Liver (tissue), 9 donors: ENCODE results near the gene NOL6. TPM values are rescaled to one million over a fixed set of nuclear protein-coding genes. Genes with fewer than 3 reads are reported as not detected.

Experiments used
- DNase-seq: peaks from one replicate; pipeline ENCODE4 v3.0.0-alpha.2; 2017; ENCODE audit warnings: low spot score
- H3K27ac ChIP-seq, 2 donors: one replicate each; pipeline ENCODE4 v1.7.0; 2013; ENCODE audit warnings: inconsistent platforms in 2 of 2, low read length in 2 of 2, control low read depth in 1 of 2, low read depth in 1 of 2, mild to moderate bottlenecking in 1 of 2
- H3K27me3 ChIP-seq, 4 donors: one replicate each; pipeline versions ENCODE4 v1.6.1 to v1.7.0; 2013; ENCODE audit warnings: low read length in 3 of 4, inconsistent platforms in 1 of 4, mild to moderate bottlenecking in 1 of 4, moderate library complexity in 1 of 4; ENCODE audit not compliant: control insufficient read depth in 4 of 4, insufficient read depth in 4 of 4
- H3K36me3 ChIP-seq, 4 donors: one replicate each; pipeline versions ENCODE4 v1.6.1 to v1.7.0; 2013; ENCODE audit warnings: low read length in 3 of 4, mild to moderate bottlenecking in 3 of 4, low read depth in 1 of 4, moderate library complexity in 1 of 4; ENCODE audit not compliant: control insufficient read depth in 4 of 4, insufficient read depth in 3 of 4
- H3K4me1 ChIP-seq, 4 donors: one replicate each; pipeline versions ENCODE4 v1.6.1 to v1.7.0; 2013; ENCODE audit warnings: low read length in 3 of 4, mild to moderate bottlenecking in 3 of 4, moderate library complexity in 1 of 4; ENCODE audit not compliant: control insufficient read depth in 4 of 4, insufficient read depth in 4 of 4
- H3K4me3 ChIP-seq, 3 donors: one replicate each; pipeline versions ENCODE4 v1.6.1 to v1.7.0; 2013; ENCODE audit warnings: low read length in 3 of 3, control low read depth in 1 of 3, low read depth in 1 of 3, mild to moderate bottlenecking in 1 of 3
- H3K9ac ChIP-seq, 2 donors: one replicate each; pipeline ENCODE4 v1.7.0; 2013; ENCODE audit warnings: low read length in 2 of 2, mild to moderate bottlenecking in 2 of 2, moderate library complexity in 2 of 2, control low read depth in 1 of 2, low read depth in 1 of 2
- H3K9me3 ChIP-seq, 4 donors: one replicate each; pipeline versions ENCODE4 v1.6.1 to v1.7.0; 2013; ENCODE audit warnings: low read length in 3 of 4; ENCODE audit not compliant: control insufficient read depth in 4 of 4
- EGR1 ChIP-seq, 2 donors: IDR thresholded peaks; 2 replicates each; pipeline ENCODE4 v1.6.1; 2016 to 2018; ENCODE audit warnings: antibody characterized with exemption in 2 of 2, low read depth in 2 of 2
- FOXA1 ChIP-seq: IDR thresholded peaks from 2 replicates; pipeline ENCODE4 v1.6.1; 2016; ENCODE audit warnings: antibody characterized with exemption
- FOXA2 ChIP-seq: IDR thresholded peaks from 2 replicates; pipeline ENCODE4 v1.6.1; 2016; ENCODE audit warnings: antibody characterized with exemption
- GABPA ChIP-seq, 2 donors: IDR thresholded peaks in 1 of 2; conservative IDR thresholded peaks in 1 of 2; 2 replicates each; pipeline ENCODE4 v1.6.1; 2016; ENCODE audit warnings: antibody characterized with exemption in 2 of 2, mild to moderate bottlenecking in 1 of 2, moderate library complexity in 1 of 2
- HNF4A ChIP-seq, 2 donors: conservative IDR thresholded peaks; 2 replicates each; pipeline ENCODE4 v1.6.1; 2016; ENCODE audit warnings: antibody characterized with exemption in 2 of 2, mild to moderate bottlenecking in 2 of 2
- HNF4G ChIP-seq: IDR thresholded peaks from 2 replicates; pipeline ENCODE4 v1.6.1; 2016; ENCODE audit warnings: antibody characterized with exemption
- JUND ChIP-seq, 2 donors: IDR thresholded peaks; 2 replicates each; pipeline ENCODE4 v1.6.1; 2016; ENCODE audit warnings: antibody characterized with exemption in 2 of 2
- NR2F2 ChIP-seq: IDR thresholded peaks from 2 replicates; pipeline ENCODE4 v1.6.1; 2016; ENCODE audit warnings: antibody characterized with exemption
- RAD21 ChIP-seq, 2 donors: IDR thresholded peaks; 2 replicates each; pipeline ENCODE4 v1.6.1; 2016; ENCODE audit warnings: antibody characterized with exemption in 2 of 2, mild to moderate bottlenecking in 2 of 2
- REST ChIP-seq: IDR thresholded peaks from 2 replicates; pipeline ENCODE4 v1.6.1; 2016; ENCODE audit warnings: antibody characterized with exemption, mild to moderate bottlenecking
- RXRA ChIP-seq, 2 donors: IDR thresholded peaks; 2 replicates each; pipeline ENCODE4 v1.6.1; 2017 to 2018; ENCODE audit warnings: antibody characterized with exemption in 2 of 2, mild to moderate bottlenecking in 1 of 2
- SP1 ChIP-seq: IDR thresholded peaks from 2 replicates; pipeline ENCODE4 v1.6.1; 2018; ENCODE audit warnings: antibody characterized with exemption, mild to moderate bottlenecking
- TAF1 ChIP-seq: conservative IDR thresholded peaks from 2 replicates; pipeline ENCODE4 v1.6.1; 2016; ENCODE audit warnings: antibody characterized with exemption, mild to moderate bottlenecking
- YY1 ChIP-seq: IDR thresholded peaks from 2 replicates; pipeline ENCODE4 v1.6.1; 2016; ENCODE audit warnings: antibody characterized with exemption, mild to moderate bottlenecking
- WGBS: extraction: QIAGEN DNeasy Blood & Tissue Kit; methylation state at CpG from one replicate; pipeline ENCODE4 v1.1.7; 2013; 5-methylcytosine and 5-hydroxymethylcytosine counted together
- polyA plus RNA-seq, 2 donors: library from polyadenylated mRNA; stranded (reverse) in 1 of 2; unstranded in 1 of 2; fragments of 200-250 nt in 1 of 2; fragments of >200 nt in 1 of 2; fragmentation: Nextera tagmentation in 1 of 2; extraction: Ambion mirVana in 1 of 2; gene quantifications; one replicate each; pipeline versions ENCODE4 v1.2.1 to v1.2.3, GENCODE V29; 2013 to 2015
- total RNA-seq, 2 donors: library from RNA; depleted of rRNA; stranded (reverse); fragments of >200 nt; gene quantifications; one replicate each; pipeline ENCODE4 v1.2.3, GENCODE V29; 2014
- TF ChIP-seq, protein P1 (sequence below): IDR thresholded peaks from 2 replicates; pipeline ENCODE4 v1.6.1; 2016; ENCODE audit warnings: antibody characterized with exemption
- TF ChIP-seq, protein P2 (sequence below): IDR thresholded peaks from 2 replicates; pipeline ENCODE4 v1.6.1; 2016; ENCODE audit warnings: antibody characterized with exemption
- TF ChIP-seq, protein P3 (sequence below): IDR thresholded peaks from 2 replicates; pipeline ENCODE4 v1.6.1; 2016; ENCODE audit warnings: antibody characterized with exemption
- TF ChIP-seq, protein P4 (sequence below): fragments of 150-350 bp; IDR thresholded peaks from 2 replicates; pipeline ENCODE4 v1.5.1; 2017; ENCODE audit warnings: improper control_type of control experiment, low read depth, low read length; ENCODE audit not compliant: missing input control
- donor health status: healthy.
- donor health status: healthy.
- donor health status: healthy.
- donor health status: healthy.
- donor health status: healthy.

Gene NOL6
- total and polyA plus RNA-seq, 4 donors, result 8.8 to 20.2 (median 13.8) TPM

DNA sequence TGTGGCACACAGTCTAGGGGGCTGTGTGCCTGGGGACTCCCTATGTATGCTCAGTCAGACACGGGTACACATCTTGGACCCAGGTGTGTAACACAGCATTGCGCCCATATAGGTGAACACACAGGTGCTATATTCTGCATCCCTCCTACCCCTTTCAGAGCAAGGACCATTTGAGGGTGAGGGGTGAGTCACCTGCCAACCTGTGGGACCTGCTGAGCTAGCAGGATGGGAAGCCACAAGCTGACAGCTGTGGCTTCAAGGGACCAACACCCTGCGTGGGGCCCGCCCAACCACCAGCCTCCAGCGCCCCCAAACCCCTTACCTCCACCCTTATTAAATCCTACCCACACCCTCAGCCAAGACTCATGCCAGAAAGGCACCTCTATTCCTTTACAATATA lies 56.7 kb downstream of the NOL6 start:
- Histone ChIP-seq H3K9ac (no peak overlapping the region), H3K27me3 (no peaks in the 10 kb centered on the region), H3K27ac (no peak overlapping the region), H3K4me1 (peaks cover 6 to 24% (median 16%) of the 10 kb centered on the region in 4 donors), H3K9me3 (no peaks in the 10 kb centered on the region), H3K36me3 (no peaks in the 10 kb centered on the region), H3K4me3 (no peak overlapping the region)
- DNase-seq, result no peak
- no peak for TF ChIP-seq REST
- TF ChIP-seq SP1, result no peak
- 74% methylated on average over 5 of the region's 5 CpGs for WGBS

DNA sequence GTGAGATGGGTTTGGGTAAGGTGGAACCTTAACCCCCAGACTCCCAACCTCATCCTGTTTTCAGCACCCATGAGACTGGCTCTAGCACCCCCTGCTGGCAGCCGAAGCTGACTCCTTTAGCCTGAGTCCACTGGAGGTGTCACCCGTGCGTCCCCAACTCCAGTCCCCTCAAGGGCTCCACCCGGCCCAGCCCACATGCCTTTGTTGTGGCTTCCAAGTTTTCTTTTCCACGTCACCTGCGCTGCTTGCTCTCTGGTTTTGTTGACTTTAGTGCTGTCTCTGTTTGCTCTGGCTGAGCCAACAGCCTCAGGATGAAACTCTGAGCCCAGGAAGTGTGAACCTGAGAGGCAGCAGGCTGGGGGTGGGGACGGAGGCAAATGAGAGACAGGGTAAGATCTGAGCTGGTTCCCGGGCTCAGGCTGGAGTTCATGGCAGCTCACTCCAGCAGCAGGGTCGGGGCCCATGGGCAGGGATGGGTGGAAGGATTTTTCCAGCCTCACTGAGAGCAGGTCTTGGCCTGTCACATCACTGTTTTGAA lies 58.2 kb downstream of the NOL6 start:
- H3K27me3 ChIP-seq, result no peaks in the 10 kb centered on the region
- H3K4me1 ChIP-seq, result peaks cover 6 to 24% (median 16%) of the 10 kb centered on the region in 4 donors
- no peak overlapping the region for H3K4me3 ChIP-seq
- H3K9me3 ChIP-seq, result no peaks in the 10 kb centered on the region
- peak overlapping the region; percentile 30 to 36 for H3K27ac ChIP-seq
- no peaks in the 10 kb centered on the region for H3K36me3 ChIP-seq
- H3K9ac ChIP-seq, result no peak overlapping the region
- peak; percentile 86 for DNase-seq
- TF ChIP-seq, protein P1, sequence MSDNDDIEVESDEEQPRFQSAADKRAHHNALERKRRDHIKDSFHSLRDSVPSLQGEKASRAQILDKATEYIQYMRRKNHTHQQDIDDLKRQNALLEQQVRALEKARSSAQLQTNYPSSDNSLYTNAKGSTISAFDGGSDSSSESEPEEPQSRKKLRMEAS, result peak; percentile 98
- TF ChIP-seq, protein P2, sequence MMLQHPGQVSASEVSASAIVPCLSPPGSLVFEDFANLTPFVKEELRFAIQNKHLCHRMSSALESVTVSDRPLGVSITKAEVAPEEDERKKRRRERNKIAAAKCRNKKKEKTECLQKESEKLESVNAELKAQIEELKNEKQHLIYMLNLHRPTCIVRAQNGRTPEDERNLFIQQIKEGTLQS, result peak; percentile 74
- no peak for TF ChIP-seq TAF1
- TF ChIP-seq RAD21 (IDR thresholded peaks at IDR 0.05), result peak; percentile 78 to 84
- TF ChIP-seq YY1, result peak; percentile 87
- TF ChIP-seq HNF4G, result peak; percentile 88
- peak; percentile 97 for TF ChIP-seq SP1
- TF ChIP-seq, protein P3, sequence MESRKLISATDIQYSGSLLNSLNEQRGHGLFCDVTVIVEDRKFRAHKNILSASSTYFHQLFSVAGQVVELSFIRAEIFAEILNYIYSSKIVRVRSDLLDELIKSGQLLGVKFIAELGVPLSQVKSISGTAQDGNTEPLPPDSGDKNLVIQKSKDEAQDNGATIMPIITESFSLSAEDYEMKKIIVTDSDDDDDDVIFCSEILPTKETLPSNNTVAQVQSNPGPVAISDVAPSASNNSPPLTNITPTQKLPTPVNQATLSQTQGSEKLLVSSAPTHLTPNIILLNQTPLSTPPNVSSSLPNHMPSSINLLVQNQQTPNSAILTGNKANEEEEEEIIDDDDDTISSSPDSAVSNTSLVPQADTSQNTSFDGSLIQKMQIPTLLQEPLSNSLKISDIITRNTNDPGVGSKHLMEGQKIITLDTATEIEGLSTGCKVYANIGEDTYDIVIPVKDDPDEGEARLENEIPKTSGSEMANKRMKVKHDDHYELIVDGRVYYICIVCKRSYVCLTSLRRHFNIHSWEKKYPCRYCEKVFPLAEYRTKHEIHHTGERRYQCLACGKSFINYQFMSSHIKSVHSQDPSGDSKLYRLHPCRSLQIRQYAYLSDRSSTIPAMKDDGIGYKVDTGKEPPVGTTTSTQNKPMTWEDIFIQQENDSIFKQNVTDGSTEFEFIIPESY, result peak; percentile 78
- TF ChIP-seq FOXA2, result peak; percentile 97
- TF ChIP-seq HNF4A (conservative IDR thresholded peaks at IDR 0.05), result peak; percentile 89 to 98
- TF ChIP-seq, protein P4, sequence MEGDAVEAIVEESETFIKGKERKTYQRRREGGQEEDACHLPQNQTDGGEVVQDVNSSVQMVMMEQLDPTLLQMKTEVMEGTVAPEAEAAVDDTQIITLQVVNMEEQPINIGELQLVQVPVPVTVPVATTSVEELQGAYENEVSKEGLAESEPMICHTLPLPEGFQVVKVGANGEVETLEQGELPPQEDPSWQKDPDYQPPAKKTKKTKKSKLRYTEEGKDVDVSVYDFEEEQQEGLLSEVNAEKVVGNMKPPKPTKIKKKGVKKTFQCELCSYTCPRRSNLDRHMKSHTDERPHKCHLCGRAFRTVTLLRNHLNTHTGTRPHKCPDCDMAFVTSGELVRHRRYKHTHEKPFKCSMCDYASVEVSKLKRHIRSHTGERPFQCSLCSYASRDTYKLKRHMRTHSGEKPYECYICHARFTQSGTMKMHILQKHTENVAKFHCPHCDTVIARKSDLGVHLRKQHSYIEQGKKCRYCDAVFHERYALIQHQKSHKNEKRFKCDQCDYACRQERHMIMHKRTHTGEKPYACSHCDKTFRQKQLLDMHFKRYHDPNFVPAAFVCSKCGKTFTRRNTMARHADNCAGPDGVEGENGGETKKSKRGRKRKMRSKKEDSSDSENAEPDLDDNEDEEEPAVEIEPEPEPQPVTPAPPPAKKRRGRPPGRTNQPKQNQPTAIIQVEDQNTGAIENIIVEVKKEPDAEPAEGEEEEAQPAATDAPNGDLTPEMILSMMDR, result peak; percentile 75
- peak in 1 of 2 donors; percentile 75 for TF ChIP-seq GABPA (IDR thresholded peaks at IDR 0.05 in 1 of 2, conservative IDR thresholded peaks at IDR 0.05 in 1 of 2)
- peak; percentile 97 for TF ChIP-seq FOXA1
- peak; percentile 83 for TF ChIP-seq REST
- TF ChIP-seq JUND (IDR thresholded peaks at IDR 0.05), result peak; percentile 92 to 97
- peak in 1 of 2 donors; percentile 78 for TF ChIP-seq EGR1 (IDR thresholded peaks at IDR 0.05; ENCODE audit: low read depth in 2 of 2)
- peak; percentile 93 to 98 for TF ChIP-seq RXRA (IDR thresholded peaks at IDR 0.05)
- TF ChIP-seq NR2F2, result peak; percentile 54
- WGBS, result 10% methylated on average over 9 of the region's 9 CpGs
